Vagina (tissue), 2 donors: ENCODE results near the gene ZNF763.

ENCODE experiments used
- POLR2A ChIP-seq, 2 donors: fragments of 450-650 bp; IDR thresholded peaks; one replicate each; pipeline ENCODE4 v1.6.1; 2017; ENCODE audit warnings: antibody characterized with exemption in 2 of 2, mild to moderate bottlenecking in 2 of 2, moderate library complexity in 2 of 2
- POLR2AphosphoS5 ChIP-seq, 2 donors: sonication (generic); formaldehyde crosslinking; IDR thresholded peaks; one replicate each; pipeline ENCODE4 v1.9.0; 2017; ENCODE audit warnings: antibody characterized with exemption in 2 of 2, mild to moderate bottlenecking in 2 of 2, low read depth in 1 of 2; ENCODE audit not compliant: insufficient read depth in 1 of 2

DNA sequence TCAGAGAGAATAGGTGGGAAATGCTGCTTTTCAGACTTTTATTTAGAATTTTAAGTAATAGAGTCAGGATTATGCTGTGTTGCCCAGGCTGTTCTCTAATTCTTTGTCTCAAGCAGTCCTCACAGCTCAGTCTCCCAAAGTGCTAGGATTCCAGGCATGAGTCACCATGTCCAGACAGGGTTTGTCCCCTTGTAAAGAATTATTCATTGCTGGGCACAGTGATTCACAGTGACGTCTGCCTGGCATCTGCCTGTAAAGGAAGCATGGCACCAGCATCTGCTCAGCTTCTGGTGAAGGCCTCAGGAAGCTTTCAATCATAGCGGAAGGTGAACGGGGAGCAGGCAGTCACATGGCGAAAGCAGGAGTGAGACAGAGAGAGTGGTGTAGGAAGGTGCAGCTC, 17.7 kb downstream of the ZNF763 start:
- TF ChIP-seq POLR2A (IDR thresholded peaks at IDR 0.05) (no peak), POLR2AphosphoS5 (IDR thresholded peaks at IDR 0.05; ENCODE audit: insufficient read depth in 1 of 2, low read depth in 1 of 2) (no peak)
